Astrocyte of the cerebellum (primary cell): ENCODE measurements around the gene VPS50.
"Not testable (repeated sequence)": the region's sequence is repeated elsewhere in the genome, so short reads cannot be mapped to it uniquely, and the experiment has no call there.

ENCODE experiments used
- DNase-seq: peaks from one replicate; pipeline ENCODE4 v3.0.0-alpha.2; 2011; ENCODE audit warnings: low read depth
- H3K4me3 ChIP-seq: 2 replicates; pipeline ENCODE4 v1.5.1; 2011; ENCODE audit warnings: mild to moderate bottlenecking, low read depth, low read length, moderate library complexity
- in situ Hi-C: cut with HindIII; loops from 2 replicates; pipeline ENCODE4 v1.10.0; 2017; ENCODE audit warnings: low sequenced_read_pairs
- TF ChIP-seq, protein P1 (sequence below): IDR thresholded peaks from 2 replicates; pipeline ENCODE4 v1.5.1; 2012; ENCODE audit warnings: low read length, low read depth, moderate library complexity, mild to moderate bottlenecking; ENCODE audit errors: missing control alignments

The VPS50 gene

DNA sequence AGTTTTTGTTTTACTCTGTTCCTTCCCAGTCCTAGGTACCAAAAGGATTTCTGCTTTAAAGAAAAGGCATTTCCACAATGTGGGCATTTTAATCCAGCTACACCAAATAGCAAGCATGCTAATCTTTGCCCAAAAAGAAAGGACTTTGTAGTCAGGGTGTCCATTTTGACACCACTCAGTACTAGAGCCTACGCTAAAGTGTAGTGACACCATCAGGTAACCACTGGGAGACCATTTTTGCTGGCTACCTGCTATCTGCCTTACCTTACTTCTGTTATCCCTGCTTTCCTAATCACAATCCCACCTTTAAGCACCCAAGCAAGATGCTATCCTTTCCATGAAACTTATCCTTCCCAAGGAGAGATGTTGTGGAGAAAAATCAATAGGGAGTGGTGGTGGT lies 129.7 kb downstream of the VPS50 start:
- TF ChIP-seq, protein P1, sequence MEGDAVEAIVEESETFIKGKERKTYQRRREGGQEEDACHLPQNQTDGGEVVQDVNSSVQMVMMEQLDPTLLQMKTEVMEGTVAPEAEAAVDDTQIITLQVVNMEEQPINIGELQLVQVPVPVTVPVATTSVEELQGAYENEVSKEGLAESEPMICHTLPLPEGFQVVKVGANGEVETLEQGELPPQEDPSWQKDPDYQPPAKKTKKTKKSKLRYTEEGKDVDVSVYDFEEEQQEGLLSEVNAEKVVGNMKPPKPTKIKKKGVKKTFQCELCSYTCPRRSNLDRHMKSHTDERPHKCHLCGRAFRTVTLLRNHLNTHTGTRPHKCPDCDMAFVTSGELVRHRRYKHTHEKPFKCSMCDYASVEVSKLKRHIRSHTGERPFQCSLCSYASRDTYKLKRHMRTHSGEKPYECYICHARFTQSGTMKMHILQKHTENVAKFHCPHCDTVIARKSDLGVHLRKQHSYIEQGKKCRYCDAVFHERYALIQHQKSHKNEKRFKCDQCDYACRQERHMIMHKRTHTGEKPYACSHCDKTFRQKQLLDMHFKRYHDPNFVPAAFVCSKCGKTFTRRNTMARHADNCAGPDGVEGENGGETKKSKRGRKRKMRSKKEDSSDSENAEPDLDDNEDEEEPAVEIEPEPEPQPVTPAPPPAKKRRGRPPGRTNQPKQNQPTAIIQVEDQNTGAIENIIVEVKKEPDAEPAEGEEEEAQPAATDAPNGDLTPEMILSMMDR: no peak
- in situ Hi-C loops: no loop called here
- no peak for DNase-seq
- H3K4me3 ChIP-seq: no peak overlapping the region

DNA sequence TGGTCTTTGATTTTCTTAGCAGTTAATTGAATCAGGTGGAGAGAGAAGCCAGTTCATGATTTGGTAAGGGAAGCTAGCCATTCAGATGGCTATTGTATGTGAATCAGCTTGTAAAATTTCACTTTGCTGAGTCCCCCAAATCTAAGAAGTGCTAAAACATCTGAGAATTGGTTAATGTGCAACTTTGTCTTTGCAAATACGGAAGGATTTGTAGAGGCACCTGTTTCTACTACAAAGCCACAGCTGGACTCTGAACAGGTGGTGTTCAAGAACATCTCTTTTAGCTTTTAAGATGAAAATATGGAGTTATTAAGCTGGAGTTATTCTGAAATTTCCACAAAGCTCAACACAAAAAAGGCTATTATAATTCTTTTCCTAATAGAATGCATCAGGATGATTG lies 132.6 kb downstream of the VPS50 start:
- TF ChIP-seq, protein P1: no peak
- H3K4me3 ChIP-seq: no peak overlapping the region
- in situ Hi-C loops: no loop called here
- no peak for DNase-seq

DNA sequence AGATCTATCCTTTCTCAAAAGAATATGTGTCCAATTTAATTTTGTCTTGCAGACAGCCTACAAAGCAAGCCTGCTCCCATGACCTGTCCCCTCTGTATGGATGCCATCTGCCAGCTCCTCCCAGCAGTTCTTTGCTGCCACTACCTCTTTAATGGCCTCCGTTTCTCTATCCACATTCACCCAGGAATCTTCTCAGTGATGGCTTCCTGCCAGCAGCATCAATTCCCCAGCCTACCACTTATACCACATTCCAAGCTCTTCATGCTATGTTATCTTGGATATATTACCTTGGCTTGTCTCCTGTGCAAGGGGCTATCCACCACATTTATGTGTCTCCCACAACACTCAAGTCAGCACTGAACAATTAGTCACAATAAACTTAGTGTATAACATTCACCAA lies 133.2 kb downstream of the VPS50 start:
- TF ChIP-seq, protein P1: no peak
- DNase-seq: no peak
- H3K4me3 ChIP-seq: no peak overlapping the region
- in situ Hi-C loops: no loop called here

DNA sequence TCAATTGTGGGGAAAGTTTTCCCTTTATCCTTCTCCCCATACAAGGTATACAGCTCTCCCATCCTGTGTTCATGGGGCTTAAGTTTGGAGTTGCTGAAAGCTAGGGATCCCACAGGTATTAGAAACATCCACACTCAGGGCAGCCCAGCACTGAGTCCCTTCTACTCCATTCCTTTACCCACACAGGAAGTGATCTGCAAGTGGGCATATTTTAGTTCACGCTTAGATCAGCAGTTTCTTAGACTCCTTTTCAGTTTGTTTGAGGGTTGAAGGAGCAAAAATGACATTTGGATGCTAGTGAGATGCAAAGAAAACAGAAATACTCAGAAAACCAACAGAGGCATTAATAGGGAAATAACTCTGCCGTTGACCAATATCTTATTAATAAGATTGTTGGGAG lies 134.7 kb downstream of the VPS50 start:
- in situ Hi-C loops: no loop called here
- TF ChIP-seq, protein P1: no peak
- no peak overlapping the region for H3K4me3 ChIP-seq
- DNase-seq: no peak

DNA sequence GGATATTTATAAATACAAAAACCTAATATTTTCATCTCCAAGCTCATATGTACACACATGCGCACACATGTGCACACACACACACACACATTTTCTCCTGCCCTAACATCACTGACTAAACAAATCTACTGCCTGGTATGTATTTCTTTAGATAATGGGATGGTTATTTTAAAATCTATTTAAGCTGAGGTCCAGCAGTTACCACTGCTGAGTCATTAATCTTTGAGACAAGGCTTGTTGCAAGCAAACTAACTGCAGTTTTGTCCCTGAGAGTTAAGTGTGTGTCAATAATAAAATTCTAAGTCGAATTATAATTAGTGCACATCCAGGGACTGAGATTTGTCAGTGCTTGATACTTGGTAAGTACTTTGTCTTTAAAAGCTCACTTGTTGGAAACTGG lies 135.1 kb downstream of the VPS50 start:
- DNase-seq: no peak
- TF ChIP-seq, protein P1: no peak
- in situ Hi-C loops: no loop called here
- H3K4me3 ChIP-seq: no peak overlapping the region

DNA sequence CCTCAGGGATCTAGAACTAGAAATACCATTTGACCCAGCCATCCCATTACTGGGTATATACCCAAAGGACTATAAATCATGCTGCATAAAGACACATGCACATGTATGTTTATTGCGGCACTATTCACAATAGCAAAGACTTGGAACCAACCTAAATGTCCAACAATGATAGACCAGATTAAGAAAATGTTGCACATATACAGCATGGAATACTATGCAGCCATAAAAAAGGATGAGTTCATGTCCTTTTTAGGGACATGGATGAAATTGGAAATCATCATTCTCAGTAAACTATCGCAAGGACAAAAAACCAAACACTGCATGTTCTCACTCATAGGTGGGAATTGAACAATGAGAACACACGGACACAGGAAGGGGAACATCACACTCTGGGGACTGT lies 138.8 kb downstream of the VPS50 start:
- H3K4me3 ChIP-seq, in situ Hi-C loops, DNase-seq: not testable (repeated sequence)

DNA sequence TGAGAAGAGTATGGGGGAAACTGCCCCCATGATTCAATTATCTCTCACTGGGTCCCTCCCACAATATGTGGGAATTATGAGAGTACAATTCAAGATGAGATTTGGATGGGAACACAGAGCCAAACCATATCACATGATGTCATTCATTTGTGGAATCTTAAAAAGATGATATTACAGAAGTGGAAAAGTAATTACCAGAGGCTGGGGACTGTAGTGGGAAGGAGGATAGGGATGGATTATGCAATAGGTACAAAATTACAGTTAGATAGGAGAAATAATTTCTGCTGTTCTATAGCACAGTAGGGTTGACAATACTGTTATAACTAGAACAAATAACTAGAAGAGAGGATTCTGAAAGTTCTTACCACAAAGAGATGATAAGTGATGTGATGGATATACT lies 141.4 kb downstream of the VPS50 start:
- no peak overlapping the region for H3K4me3 ChIP-seq
- TF ChIP-seq, protein P1: no peak
- in situ Hi-C loops: no loop called here
- DNase-seq: no peak
